Measurements from ENCODE around the gene LRFN4.

LRFN4 gene

GRCh38 chr11:66858186-66858938 lies 1.5 kb downstream of the LRFN4 start:
- no peak for DNase-seq (ENCODE audit: extremely low read depth in 1 of 2, low read depth in 1 of 2)

GRCh38 chr11:66858939-66859685 lies 2.2 kb downstream of the LRFN4 start:
- DNase-seq (ENCODE audit: extremely low read depth in 1 of 2, low read depth in 1 of 2), result no peak

GRCh38 chr11:66859686-66860448 lies 3.0 kb downstream of the LRFN4 start:
- DNase-seq (ENCODE audit: extremely low read depth in 1 of 2, low read depth in 1 of 2), result no peak

GRCh38 chr11:66860449-66860831 lies 3.6 kb downstream of the LRFN4 start:
- DNase-seq (ENCODE audit: extremely low read depth in 1 of 2, low read depth in 1 of 2), result no peak

- DNase-seq (ENCODE audit: extremely low read depth in 1 of 2, low read depth in 1 of 2), result no peak
These were observed 4.3 kb downstream of the LRFN4 start for GRCh38 chr11:66861038-66861773.

- DNase-seq (ENCODE audit: extremely low read depth in 1 of 2, low read depth in 1 of 2), result no peak
These were observed 5.1 kb downstream of the LRFN4 start for GRCh38 chr11:66861774-66862558.

GRCh38 chr11:66862559-66863037 lies 5.7 kb downstream of the LRFN4 start:
- no peak for DNase-seq (ENCODE audit: extremely low read depth in 1 of 2, low read depth in 1 of 2)

- no peak for DNase-seq (ENCODE audit: extremely low read depth in 1 of 2, low read depth in 1 of 2)
These were observed 6.7 kb downstream of the LRFN4 start for GRCh38 chr11:66863428-66864125.

- no peak for DNase-seq (ENCODE audit: extremely low read depth in 1 of 2, low read depth in 1 of 2)
These were observed 7.5 kb downstream of the LRFN4 start for GRCh38 chr11:66864172-66864901.

- no peak for DNase-seq (ENCODE audit: extremely low read depth in 1 of 2, low read depth in 1 of 2)
These were observed 8.2 kb downstream of the LRFN4 start for GRCh38 chr11:66864924-66865697.

GRCh38 chr11:66866007-66866406 lies 9.1 kb downstream of the LRFN4 start:
- DNase-seq (ENCODE audit: extremely low read depth in 1 of 2, low read depth in 1 of 2), result no peak

- no peak for DNase-seq (ENCODE audit: extremely low read depth in 1 of 2, low read depth in 1 of 2)
These were observed 9.7 kb downstream of the LRFN4 start for GRCh38 chr11:66866511-66866986.

- DNase-seq (ENCODE audit: extremely low read depth in 1 of 2, low read depth in 1 of 2), result no peak
These were observed 10.7 kb downstream of the LRFN4 start for GRCh38 chr11:66867425-66868040.

GRCh38 chr11:66868082-66868725 lies 11.3 kb downstream of the LRFN4 start:
- no peak for DNase-seq (ENCODE audit: extremely low read depth in 1 of 2, low read depth in 1 of 2)

- DNase-seq (ENCODE audit: extremely low read depth in 1 of 2, low read depth in 1 of 2), result peak; percentile 53 to 56
These were observed 12.1 kb downstream of the LRFN4 start for GRCh38 chr11:66868726-66869566.

GRCh38 chr11:66869567-66869870 lies 12.7 kb downstream of the LRFN4 start:
- DNase-seq (ENCODE audit: extremely low read depth in 1 of 2, low read depth in 1 of 2), result no peak

All from activated CD8-positive, alpha-beta memory T cell treated with anti-CD3 and anti-CD28 coated beads for 1 hour (primary cell).